Endothelial cell of umbilical vein (primary cell): ENCODE measurements around the gene SPPL2C.

Experiments used
- CTCF ChIP-seq, 2 donors: IDR thresholded peaks; 1 replicate in 1 of 2; 2 replicates in 1 of 2; pipeline ENCODE4 v1.5.1; 2011; ENCODE audit warnings: low read length in 2 of 2, mild to moderate bottlenecking in 2 of 2, moderate library complexity in 2 of 2, control low read depth in 1 of 2, inconsistent platforms in 1 of 2, low read depth in 1 of 2; ENCODE audit not compliant: insufficient read depth in 1 of 2; ENCODE audit errors: extremely low read depth in 1 of 2
- EZH2 ChIP-seq: IDR thresholded peaks from 2 replicates; pipeline ENCODE4 v1.6.1; 2012; ENCODE audit warnings: borderline replicate concordance, low read depth, mild to moderate bottlenecking, moderate library complexity, low read length, inconsistent platforms; ENCODE audit not compliant: severe bottlenecking
- GATA2 ChIP-seq: IDR thresholded peaks from 2 replicates; pipeline ENCODE4 v1.7.0; 2011; ENCODE audit warnings: low read depth, mild to moderate bottlenecking, moderate library complexity, mixed read lengths, low read length; ENCODE audit not compliant: insufficient read length, insufficient read depth
- JUN ChIP-seq: IDR thresholded peaks from 2 replicates; pipeline ENCODE4 v1.6.1; 2011; ENCODE audit warnings: borderline replicate concordance, low read depth; ENCODE audit not compliant: insufficient read length, insufficient read depth
- POLR2A ChIP-seq: IDR thresholded peaks from 2 replicates; pipeline ENCODE4 v1.6.1; 2012; ENCODE audit warnings: low read depth, mild to moderate bottlenecking, control low read depth, low read length

- TF ChIP-seq CTCF (IDR thresholded peaks at IDR 0.05; ENCODE audit: extremely low read depth in 1 of 2, insufficient read depth in 1 of 2, low read depth in 1 of 2, low read length in 2 of 2) (no peak), POLR2A (no peak), EZH2 (no peak), JUN (no peak), GATA2 (no peak)
Observed at GRCh38 chr17:45828171-45828570, 16.5 kb upstream of the SPPL2C start.
